ENCODE data around the gene HEATR3.

Gene HEATR3, protein sequence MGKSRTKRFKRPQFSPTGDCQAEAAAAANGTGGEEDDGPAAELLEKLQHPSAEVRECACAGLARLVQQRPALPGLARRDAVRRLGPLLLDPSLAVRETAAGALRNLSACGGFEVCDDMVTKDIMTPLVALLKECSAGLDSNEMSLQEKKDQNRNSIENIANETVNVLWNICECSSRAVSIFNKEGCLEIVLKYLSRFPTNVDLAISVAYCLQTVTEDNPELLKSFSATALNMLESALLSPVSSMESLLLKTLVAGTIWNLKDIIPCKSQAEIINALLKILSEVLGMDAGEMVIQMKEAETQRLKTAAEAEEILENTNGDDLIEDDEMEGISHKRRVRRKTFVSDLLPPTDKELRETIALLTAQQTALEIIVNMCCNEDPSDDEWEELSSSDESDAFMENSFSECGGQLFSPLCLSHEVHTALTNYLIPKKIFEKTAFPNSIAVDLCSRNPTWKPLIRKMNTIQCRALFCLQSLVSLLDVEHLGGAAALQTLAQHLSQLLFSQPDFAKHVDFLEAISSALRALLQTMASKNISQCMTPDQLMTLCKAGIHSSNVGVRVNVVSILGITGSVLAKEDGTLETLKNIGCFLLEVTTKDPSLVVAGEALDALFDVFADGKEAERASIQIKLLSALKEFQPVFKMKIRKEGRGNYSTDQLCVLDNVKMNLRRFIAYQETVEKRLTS

DNA sequence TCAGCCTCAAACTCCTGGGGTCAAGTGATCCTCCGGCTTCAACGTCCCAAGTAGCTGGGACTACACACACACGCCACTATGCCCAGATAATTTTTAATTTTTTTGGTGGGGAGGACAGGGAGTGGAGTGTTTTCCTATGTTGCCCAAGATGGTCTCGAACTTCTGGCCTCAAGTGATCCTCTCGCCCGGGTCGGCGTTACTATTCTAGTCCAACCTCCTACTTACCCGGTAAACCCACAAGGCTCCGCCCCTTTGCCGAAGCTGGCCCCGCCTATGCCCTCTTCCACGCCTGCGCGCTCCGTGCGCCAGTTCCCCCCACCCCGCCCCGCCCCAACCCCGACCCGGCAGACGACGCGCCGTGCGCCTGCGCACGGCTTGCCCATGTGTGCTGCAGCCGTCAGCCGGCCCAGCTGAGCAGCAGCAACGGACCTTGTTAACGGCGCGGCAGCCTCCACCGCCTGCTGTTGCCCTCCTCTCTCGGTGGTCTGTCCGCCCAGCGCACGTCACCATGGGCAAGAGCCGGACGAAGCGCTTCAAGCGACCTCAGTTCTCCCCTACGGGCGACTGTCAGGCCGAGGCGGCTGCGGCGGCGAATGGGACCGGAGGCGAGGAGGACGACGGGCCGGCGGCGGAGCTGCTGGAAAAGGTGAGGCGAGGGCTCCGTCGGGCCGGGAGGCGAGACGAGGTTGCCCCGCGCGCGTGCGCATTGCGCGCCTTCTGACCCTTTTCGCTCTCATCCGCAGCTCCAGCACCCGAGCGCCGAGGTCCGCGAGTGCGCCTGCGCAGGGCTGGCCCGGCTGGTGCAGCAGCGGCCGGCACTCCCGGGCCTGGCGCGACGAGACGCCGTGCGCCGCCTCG lies at the start of gene HEATR3:
Gene HEATR3, plus strand, starts transcription at position 347 of the 858 bp plus-strand sequence. Its CDS starts 162 bp downstream, at position 509.
- DNase-seq (ENCODE audit: low spot score) = peak; percentile 95

GRCh38 chr16:50017553-50017952 lies 48.2 kb upstream of the HEATR3 start:
- DNase-seq (ENCODE audit: low spot score) = no peak

DNA sequence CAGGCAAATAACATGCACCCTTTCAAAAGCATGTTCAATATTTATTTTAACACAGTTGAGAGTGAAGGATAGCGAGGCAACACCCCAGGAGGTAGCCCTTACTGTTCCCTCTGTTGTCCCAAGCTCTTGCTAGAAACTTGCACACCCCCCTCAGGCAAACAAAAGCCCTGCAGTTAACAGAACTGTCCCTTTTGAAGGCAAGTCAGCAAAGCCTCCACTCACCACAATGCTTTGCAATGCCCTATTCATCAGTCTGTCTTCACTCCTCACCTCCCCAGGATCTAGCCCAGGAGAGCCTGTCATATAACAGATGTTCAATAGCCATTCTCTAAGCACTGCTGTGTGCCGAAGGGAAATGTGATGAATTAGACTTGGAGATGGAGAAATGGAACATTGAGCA lies 44.2 kb upstream of the HEATR3 start:
- DNase-seq (ENCODE audit: low spot score) = no peak

DNA sequence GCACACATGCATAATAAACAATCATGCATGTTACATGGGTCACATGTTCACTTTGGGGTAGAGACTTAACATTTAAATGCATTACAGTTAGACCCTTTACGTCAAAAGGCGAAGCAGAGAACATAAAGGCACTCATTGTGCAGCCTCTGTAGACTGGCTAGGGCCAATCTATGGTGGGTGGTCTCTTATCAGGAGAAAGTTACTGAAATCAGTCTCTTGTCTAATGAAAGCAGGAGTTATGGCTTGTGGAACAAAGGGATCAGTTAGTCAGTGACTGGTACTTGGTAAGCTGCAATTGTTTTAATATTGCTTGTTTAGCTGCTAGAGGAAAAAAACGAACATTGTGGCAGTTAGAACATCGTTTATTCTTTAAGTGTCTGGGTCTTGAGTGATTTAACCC lies 42.1 kb upstream of the HEATR3 start:
- no peak for DNase-seq (ENCODE audit: low spot score)

DNA sequence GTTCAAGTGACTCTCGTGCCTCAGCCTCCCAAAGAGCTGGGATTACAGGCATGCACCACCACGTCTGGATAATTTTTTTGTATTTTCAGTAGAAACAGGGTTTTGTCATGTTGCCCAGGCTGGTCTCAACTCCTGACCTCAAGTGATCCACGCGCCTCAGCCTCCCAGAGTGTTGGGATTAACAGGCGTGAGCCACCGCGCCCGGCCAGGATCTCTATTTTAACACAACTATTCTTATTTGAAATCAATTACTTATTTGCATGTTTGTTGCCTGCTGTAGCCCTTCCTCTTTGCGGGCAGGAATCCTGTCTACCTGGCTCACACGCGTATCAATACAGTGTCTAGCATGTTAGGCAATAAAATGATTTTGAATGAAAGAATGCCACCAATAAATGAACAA lies 41.6 kb upstream of the HEATR3 start:
- DNase-seq (ENCODE audit: low spot score) = no peak

GRCh38 chr16:50024684-50025536 lies 40.9 kb upstream of the HEATR3 start, which contains the start of gene CNEP1R1:
TSS of gene CNEP1R1 (plus strand) at chr16:50025225. CDS start at chr16:50025316, 91 bp downstream.
- DNase-seq (ENCODE audit: low spot score) = peak; percentile 94

GRCh38 chr16:50025537-50025931 lies 40.2 kb upstream of the HEATR3 start:
- DNase-seq (ENCODE audit: low spot score) = no peak

GRCh38 chr16:50027829-50028228 lies 37.9 kb upstream of the HEATR3 start:
- no peak for DNase-seq (ENCODE audit: low spot score)

- DNase-seq (ENCODE audit: low spot score) = peak; percentile 46
Measured at GRCh38 chr16:50035468-50035992, 30.2 kb upstream of the HEATR3 start.

GRCh38 chr16:50036426-50036825 lies 29.3 kb upstream of the HEATR3 start:
- DNase-seq (ENCODE audit: low spot score) = no peak

GRCh38 chr16:50037662-50038220 lies 28.0 kb upstream of the HEATR3 start:
- no peak for DNase-seq (ENCODE audit: low spot score)

GRCh38 chr16:50038286-50038685 lies 27.5 kb upstream of the HEATR3 start:
- DNase-seq (ENCODE audit: low spot score) = no peak

- DNase-seq (ENCODE audit: low spot score) = no peak
Measured at GRCh38 chr16:50038756-50039529, 26.8 kb upstream of the HEATR3 start.

GRCh38 chr16:50040018-50040417 lies 25.8 kb upstream of the HEATR3 start:
- no peak for DNase-seq (ENCODE audit: low spot score)

GRCh38 chr16:50040710-50041109 lies 25.1 kb upstream of the HEATR3 start:
- no peak for DNase-seq (ENCODE audit: low spot score)

- no peak for DNase-seq (ENCODE audit: low spot score)
Measured at GRCh38 chr16:50043358-50043757, 22.4 kb upstream of the HEATR3 start.

- no peak for DNase-seq (ENCODE audit: low spot score)
Measured at GRCh38 chr16:50045412-50045811, 20.4 kb upstream of the HEATR3 start.

GRCh38 chr16:50046853-50047252 lies 18.9 kb upstream of the HEATR3 start:
- no peak for DNase-seq (ENCODE audit: low spot score)

DNA sequence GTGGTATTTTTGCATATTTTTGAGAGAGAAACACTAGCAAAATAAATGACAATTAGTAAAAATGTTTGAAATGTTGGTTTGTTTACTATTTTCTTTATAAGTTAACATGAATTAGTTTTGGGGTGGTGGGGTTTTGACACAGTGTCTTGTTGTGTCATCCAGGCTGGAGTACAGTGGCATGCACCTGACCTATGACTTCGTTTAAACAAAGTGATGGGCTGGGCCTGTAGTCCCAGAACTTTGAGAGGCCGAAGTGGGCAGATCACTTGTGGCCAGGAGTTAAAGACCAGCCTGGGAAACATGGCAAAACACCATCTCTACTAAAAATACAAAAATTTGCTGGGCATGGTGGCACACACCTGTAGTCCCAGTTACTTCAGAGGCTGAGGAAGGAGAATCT lies 17.9 kb upstream of the HEATR3 start:
- DNase-seq (ENCODE audit: low spot score) = no peak

GRCh38 chr16:50050802-50051201 lies 15.0 kb upstream of the HEATR3 start:
- no peak for DNase-seq (ENCODE audit: low spot score)

Measured in LoVo (cell line).